Panc1 (cell line): ENCODE data around the gene TMCO4.

ENCODE experiments used
- POLR2AphosphoS5 ChIP-seq: IDR thresholded peaks from 2 replicates; pipeline ENCODE4 v1.6.1; 2012; ENCODE audit warnings: mild to moderate bottlenecking, low read depth, low read length, moderate library complexity
- REST ChIP-seq, 2 experiments: IDR thresholded peaks; 2 replicates each; pipeline ENCODE4 v1.6.1; 2011 to 2012; ENCODE audit warnings: low read depth in 2 of 2, control low read depth in 1 of 2, low read length in 1 of 2, mild to moderate bottlenecking in 1 of 2, moderate library complexity in 1 of 2; ENCODE audit not compliant: insufficient read depth in 1 of 2
- SIN3A ChIP-seq: IDR thresholded peaks from 2 replicates; pipeline ENCODE4 v1.6.1; 2012; ENCODE audit warnings: low read depth, mild to moderate bottlenecking, low read length, moderate library complexity, borderline replicate concordance; ENCODE audit not compliant: insufficient read depth
- TCF7L2 ChIP-seq: IDR thresholded peaks from 2 replicates; pipeline ENCODE4 v1.6.1; 2011; ENCODE audit warnings: mild to moderate bottlenecking, low read depth, low read length, inconsistent platforms
- TF ChIP-seq, protein P1 (sequence below): fragments of 450-650 bp; IDR thresholded peaks from 2 replicates; pipeline ENCODE4 v1.5.1; 2017; ENCODE audit warnings: mild to moderate bottlenecking

GRCh38 chr1:19639999-19640362, 159.7 kb downstream of the TMCO4 start:
- TF ChIP-seq POLR2AphosphoS5 (no peak), SIN3A (no peak), REST (IDR thresholded peaks at IDR 0.05; ENCODE audit: insufficient read depth in 1 of 2, low read depth in 2 of 2, low read length in 1 of 2) (no peak), TCF7L2 (no peak)
- TF ChIP-seq, protein P1, sequence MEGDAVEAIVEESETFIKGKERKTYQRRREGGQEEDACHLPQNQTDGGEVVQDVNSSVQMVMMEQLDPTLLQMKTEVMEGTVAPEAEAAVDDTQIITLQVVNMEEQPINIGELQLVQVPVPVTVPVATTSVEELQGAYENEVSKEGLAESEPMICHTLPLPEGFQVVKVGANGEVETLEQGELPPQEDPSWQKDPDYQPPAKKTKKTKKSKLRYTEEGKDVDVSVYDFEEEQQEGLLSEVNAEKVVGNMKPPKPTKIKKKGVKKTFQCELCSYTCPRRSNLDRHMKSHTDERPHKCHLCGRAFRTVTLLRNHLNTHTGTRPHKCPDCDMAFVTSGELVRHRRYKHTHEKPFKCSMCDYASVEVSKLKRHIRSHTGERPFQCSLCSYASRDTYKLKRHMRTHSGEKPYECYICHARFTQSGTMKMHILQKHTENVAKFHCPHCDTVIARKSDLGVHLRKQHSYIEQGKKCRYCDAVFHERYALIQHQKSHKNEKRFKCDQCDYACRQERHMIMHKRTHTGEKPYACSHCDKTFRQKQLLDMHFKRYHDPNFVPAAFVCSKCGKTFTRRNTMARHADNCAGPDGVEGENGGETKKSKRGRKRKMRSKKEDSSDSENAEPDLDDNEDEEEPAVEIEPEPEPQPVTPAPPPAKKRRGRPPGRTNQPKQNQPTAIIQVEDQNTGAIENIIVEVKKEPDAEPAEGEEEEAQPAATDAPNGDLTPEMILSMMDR, result no peak
